Mesendoderm (in vitro differentiated cells): Measurements from ENCODE around the gene ACOXL.

Source experiments
- DNase-seq: peaks from one replicate; pipeline ENCODE4 v3.0.0; 2013
- H2AK5ac ChIP-seq: 2 replicates; pipeline ENCODE4 v1.6.1; 2013; ENCODE audit warnings: low read length, inconsistent platforms
- H2BK120ac ChIP-seq: 2 replicates; pipeline ENCODE4 v1.6.1; 2013; ENCODE audit warnings: low read depth, mild to moderate bottlenecking, low read length, moderate library complexity, mixed read lengths
- H2BK15ac ChIP-seq: replicated peaks from 2 replicates; pipeline ENCODE4 v1.6.1; 2013; ENCODE audit warnings: low read depth, mild to moderate bottlenecking, moderate library complexity
- H2BK5ac ChIP-seq: 2 replicates; pipeline ENCODE4 v1.6.1; 2013; ENCODE audit warnings: low read length, inconsistent platforms
- H3K18ac ChIP-seq: 2 replicates; pipeline ENCODE4 v1.6.1; 2013; ENCODE audit warnings: mild to moderate bottlenecking, low read length, mixed read lengths
- H3K23ac ChIP-seq: one replicate; pipeline ENCODE4 v1.6.1; 2013; ENCODE audit warnings: low read length
- H3K27ac ChIP-seq: 2 replicates; pipeline ENCODE4 v1.5.1; 2013; ENCODE audit warnings: low read depth, mild to moderate bottlenecking, inconsistent platforms, low read length, moderate library complexity
- H3K27me3 ChIP-seq: 2 replicates; pipeline ENCODE4 v1.6.1; 2013; ENCODE audit warnings: low read length, control low read depth, mild to moderate bottlenecking, inconsistent platforms; ENCODE audit not compliant: insufficient read depth, poor library complexity
- H3K36me3 ChIP-seq: 2 replicates; pipeline ENCODE4 v1.6.1; 2013; ENCODE audit warnings: low read length, inconsistent platforms; ENCODE audit not compliant: control insufficient read depth, insufficient read depth
- H3K4ac ChIP-seq: one replicate; pipeline ENCODE4 v1.6.1; 2013; ENCODE audit warnings: low read depth, mild to moderate bottlenecking, low read length, moderate library complexity
- H3K4me1 ChIP-seq: 2 replicates; pipeline ENCODE4 v1.6.1; 2013; ENCODE audit warnings: low read depth, low read length, inconsistent platforms; ENCODE audit not compliant: control insufficient read depth
- H3K4me2 ChIP-seq: 2 replicates; pipeline ENCODE4 v1.6.1; 2013; ENCODE audit warnings: low read length
- H3K4me3 ChIP-seq: 2 replicates; pipeline ENCODE4 v1.5.1; 2013; ENCODE audit warnings: mild to moderate bottlenecking, low read length
- H3K56ac ChIP-seq: one replicate; pipeline ENCODE4 v1.6.1; 2013; ENCODE audit warnings: low read length
- H3K79me1 ChIP-seq: 2 replicates; pipeline ENCODE4 v1.6.1; 2013; ENCODE audit warnings: low read length, inconsistent platforms
- H3K79me2 ChIP-seq: 2 replicates; pipeline ENCODE4 v1.6.1; 2013; ENCODE audit warnings: mild to moderate bottlenecking, low read length; ENCODE audit not compliant: control insufficient read depth, insufficient read depth
- H3K9ac ChIP-seq: 2 replicates; pipeline ENCODE4 v1.6.1; 2013; ENCODE audit warnings: low read length, inconsistent platforms
- H4K5ac ChIP-seq: one replicate; pipeline ENCODE4 v1.6.1; 2013; ENCODE audit warnings: low read length
- H4K8ac ChIP-seq: one replicate; pipeline ENCODE4 v1.6.1; 2013; ENCODE audit warnings: low read depth, mild to moderate bottlenecking, control low read depth, low read length, moderate library complexity
- WGBS: extraction: QIAGEN DNeasy Blood & Tissue Kit; methylation state at CpG from one replicate; pipeline ENCODE4 v1.1.7; 2013; ENCODE audit warnings: low lambda C conversion rate, missing lambda C conversion rate; ENCODE audit not compliant: insufficient coverage; ENCODE audit errors: extremely low coverage; 5-methylcytosine and 5-hydroxymethylcytosine counted together

Gene ACOXL

DNA sequence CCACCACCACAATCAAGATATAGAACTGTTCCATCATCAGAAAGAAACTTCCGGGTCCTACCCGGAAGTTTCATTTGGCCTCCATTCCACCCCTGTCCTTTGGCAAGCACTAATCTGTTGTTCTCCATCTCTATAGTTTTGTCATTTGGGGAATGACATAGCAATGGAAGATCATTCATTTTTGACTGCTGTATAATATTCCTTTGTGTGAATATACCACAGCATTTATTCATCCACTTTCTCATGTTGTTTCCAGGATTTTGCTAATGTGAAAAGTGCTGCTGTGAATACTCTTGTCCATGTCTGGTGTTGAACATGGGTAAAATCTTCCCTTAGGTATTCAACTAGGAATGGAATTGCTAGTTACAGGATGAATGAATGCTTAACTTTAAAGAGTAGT is 53.1 kb downstream of the ACOXL start:
- Histone ChIP-seq H2AK5ac (no peak overlapping the region), H3K4me2 (no peak overlapping the region), H2BK15ac (no peak overlapping the region), H3K4ac (no peak overlapping the region), H4K8ac (no peak overlapping the region), H3K27ac (no peak overlapping the region), H3K79me2 (no peaks in the 10 kb centered on the region), H3K36me3 (no peaks in the 10 kb centered on the region), H3K23ac (no peak overlapping the region), H2BK120ac (no peak overlapping the region), H3K27me3 (no peaks in the 10 kb centered on the region), H3K4me1 (no peaks in the 10 kb centered on the region), H2BK5ac (no peak overlapping the region), H3K9ac (no peak overlapping the region), H3K18ac (no peak overlapping the region), H4K5ac (no peak overlapping the region), H3K79me1 (no peaks in the 10 kb centered on the region), H3K4me3 (no peak overlapping the region), H3K56ac (no peak overlapping the region)
- no peak for DNase-seq
- WGBS = no CpG with 5 or more reads among the region's 2 CpGs

DNA sequence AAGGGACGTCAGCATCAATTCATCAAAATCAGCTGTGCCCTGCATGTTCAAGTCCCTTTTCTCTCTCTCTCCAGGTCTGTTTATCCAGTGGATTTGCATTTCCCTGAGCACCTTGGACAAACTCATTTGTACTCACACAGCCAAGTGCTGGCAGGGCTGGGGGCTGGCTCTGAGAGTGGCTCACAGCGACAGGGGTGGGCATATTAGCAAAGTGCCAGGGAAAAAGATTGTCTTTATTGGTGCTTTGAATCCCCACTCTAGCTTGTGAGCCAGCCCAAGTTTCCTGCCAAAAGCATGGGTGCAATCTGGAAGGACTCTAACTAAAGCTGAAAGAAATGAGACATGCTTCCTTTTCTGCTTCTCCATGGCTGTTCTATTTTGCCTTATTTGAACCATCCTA is 56.6 kb downstream of the ACOXL start:
- H2BK5ac ChIP-seq = no peak overlapping the region
- H3K23ac ChIP-seq = no peak overlapping the region
- no peak overlapping the region for H2BK15ac ChIP-seq
- H3K9ac ChIP-seq = no peak overlapping the region
- no peaks in the 10 kb centered on the region for H3K36me3 ChIP-seq
- H3K18ac ChIP-seq = no peak overlapping the region
- no peaks in the 10 kb centered on the region for H3K79me2 ChIP-seq
- H3K79me1 ChIP-seq = no peaks in the 10 kb centered on the region
- H3K27ac ChIP-seq = no peak overlapping the region
- no CpG with 5 or more reads among the region's 2 CpGs for WGBS
- no peak overlapping the region for H4K5ac ChIP-seq
- H2BK120ac ChIP-seq = no peak overlapping the region
- no peak overlapping the region for H3K4me3 ChIP-seq
- H3K27me3 ChIP-seq = no peaks in the 10 kb centered on the region
- no peak for DNase-seq
- H4K8ac ChIP-seq = no peak overlapping the region
- no peak overlapping the region for H3K56ac ChIP-seq
- H3K4me2 ChIP-seq = no peak overlapping the region
- no peak overlapping the region for H2AK5ac ChIP-seq
- H3K4ac ChIP-seq = no peak overlapping the region
- no peaks in the 10 kb centered on the region for H3K4me1 ChIP-seq

DNA sequence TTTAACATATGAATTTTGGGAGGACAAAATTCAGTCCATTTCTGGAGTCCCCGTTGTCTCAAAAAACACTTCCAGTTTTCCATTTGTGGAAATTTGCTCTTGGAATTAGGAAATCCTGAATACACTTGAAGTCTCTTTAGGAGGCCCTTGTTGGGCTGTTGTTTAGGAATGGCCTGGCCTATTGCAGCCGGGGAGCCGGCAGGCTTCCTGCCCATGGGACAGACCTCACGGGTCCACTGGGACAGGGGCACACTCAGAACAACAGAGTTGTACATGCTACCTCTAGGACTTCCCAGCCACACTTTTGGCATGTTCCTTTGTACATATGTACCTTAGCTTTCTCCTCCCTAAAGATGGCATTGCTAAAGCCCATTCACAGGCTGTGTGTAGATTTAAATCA is 57.3 kb downstream of the ACOXL start:
- no CpG with 5 or more reads among the region's 4 CpGs for WGBS
- Histone ChIP-seq H3K27ac (no peak overlapping the region), H4K8ac (no peak overlapping the region)

DNA sequence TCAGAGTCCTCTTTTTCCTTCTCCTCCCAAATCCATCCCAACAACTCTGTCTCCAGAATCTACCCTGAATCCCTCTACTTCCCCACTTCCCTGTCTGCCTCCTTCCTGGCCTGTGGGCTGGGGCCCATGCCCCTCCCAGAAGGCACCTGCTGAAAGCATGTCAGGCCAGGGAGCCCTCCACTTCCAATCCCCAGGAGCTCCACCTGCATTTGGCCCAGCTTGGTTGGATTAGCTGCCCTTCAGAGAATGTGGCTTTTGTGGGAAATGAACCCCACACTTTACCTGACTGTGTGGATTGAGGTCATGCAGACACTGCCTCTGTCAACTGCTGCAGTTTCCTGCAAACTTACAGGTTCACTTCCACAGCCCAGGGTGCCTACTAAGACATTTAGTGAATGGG is 58.5 kb downstream of the ACOXL start:
- DNase-seq = no peak
- H3K27me3 ChIP-seq = no peaks in the 10 kb centered on the region
- H3K4me2 ChIP-seq = no peak overlapping the region

More for the DNA sequence above, 57.3 kb downstream of the ACOXL start:
- H3K27me3 ChIP-seq = no peaks in the 10 kb centered on the region
- H3K56ac ChIP-seq = no peak overlapping the region
- H3K4me3 ChIP-seq = no peak overlapping the region
- no peak overlapping the region for H3K18ac ChIP-seq
- H2BK5ac ChIP-seq = no peak overlapping the region
- H3K79me1 ChIP-seq = no peaks in the 10 kb centered on the region
- no peak overlapping the region for H2AK5ac ChIP-seq
- no peak overlapping the region for H3K4me2 ChIP-seq
- no peak overlapping the region for H3K9ac ChIP-seq
- H3K36me3 ChIP-seq = no peaks in the 10 kb centered on the region
- no peak for DNase-seq
- no peaks in the 10 kb centered on the region for H3K4me1 ChIP-seq
- no peak overlapping the region for H4K5ac ChIP-seq
- no peak overlapping the region for H3K23ac ChIP-seq
- H3K4ac ChIP-seq = no peak overlapping the region
- no peak overlapping the region for H2BK120ac ChIP-seq
- H3K79me2 ChIP-seq = no peaks in the 10 kb centered on the region
- no peak overlapping the region for H2BK15ac ChIP-seq

DNA sequence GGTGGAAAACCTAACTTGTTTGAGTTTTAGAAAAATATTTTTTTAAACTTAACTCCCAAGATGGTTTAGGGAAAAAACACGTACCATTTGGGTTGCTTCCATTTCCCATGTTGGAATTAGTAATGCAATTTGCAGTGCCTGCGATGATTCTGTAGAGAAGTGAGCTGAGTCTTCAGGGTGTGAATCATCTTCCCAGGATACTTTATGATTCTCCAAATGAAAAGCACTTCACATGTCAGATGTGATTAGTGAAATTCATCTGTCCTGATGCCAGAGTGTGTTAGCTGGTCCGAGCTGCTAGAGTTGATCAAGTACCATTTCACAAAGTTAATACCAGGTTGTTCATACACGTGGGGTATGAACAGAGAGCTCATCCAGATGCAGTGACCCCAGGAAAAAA is 59.1 kb downstream of the ACOXL start:
- no peaks in the 10 kb centered on the region for H3K36me3 ChIP-seq
- no peaks in the 10 kb centered on the region for H3K79me2 ChIP-seq
- H3K4me3 ChIP-seq = no peak overlapping the region
- DNase-seq = no peak
- no peaks in the 10 kb centered on the region for H3K4me1 ChIP-seq
- no peak overlapping the region for H2BK5ac ChIP-seq
- H3K79me1 ChIP-seq = no peaks in the 10 kb centered on the region
- no peak overlapping the region for H4K5ac ChIP-seq
- no peak overlapping the region for H3K4me2 ChIP-seq
- no peak overlapping the region for H2BK120ac ChIP-seq
- no peak overlapping the region for H3K9ac ChIP-seq
- H3K4ac ChIP-seq = no peak overlapping the region
- H3K18ac ChIP-seq = no peak overlapping the region
- H3K27ac ChIP-seq = no peak overlapping the region
- no peak overlapping the region for H2BK15ac ChIP-seq
- no peak overlapping the region for H2AK5ac ChIP-seq
- no peaks in the 10 kb centered on the region for H3K27me3 ChIP-seq
- no peak overlapping the region for H3K56ac ChIP-seq
- no peak overlapping the region for H3K23ac ChIP-seq
- H4K8ac ChIP-seq = no peak overlapping the region
- no CpG with 5 or more reads among the region's 4 CpGs for WGBS

More for the DNA sequence above, 58.5 kb downstream of the ACOXL start:
- no peak overlapping the region for H3K9ac ChIP-seq
- no peaks in the 10 kb centered on the region for H3K79me1 ChIP-seq
- no peak overlapping the region for H2BK5ac ChIP-seq
- no peaks in the 10 kb centered on the region for H3K4me1 ChIP-seq
- no peaks in the 10 kb centered on the region for H3K36me3 ChIP-seq
- no peak overlapping the region for H2BK120ac ChIP-seq
- no peak overlapping the region for H3K27ac ChIP-seq
- H2AK5ac ChIP-seq = no peak overlapping the region
- H2BK15ac ChIP-seq = no peak overlapping the region
- no peak overlapping the region for H3K56ac ChIP-seq
- H3K23ac ChIP-seq = no peak overlapping the region
- H3K4ac ChIP-seq = no peak overlapping the region
- no peak overlapping the region for H3K4me3 ChIP-seq
- H4K5ac ChIP-seq = no peak overlapping the region
- no peaks in the 10 kb centered on the region for H3K79me2 ChIP-seq
- no peak overlapping the region for H4K8ac ChIP-seq
- no peak overlapping the region for H3K18ac ChIP-seq

DNA sequence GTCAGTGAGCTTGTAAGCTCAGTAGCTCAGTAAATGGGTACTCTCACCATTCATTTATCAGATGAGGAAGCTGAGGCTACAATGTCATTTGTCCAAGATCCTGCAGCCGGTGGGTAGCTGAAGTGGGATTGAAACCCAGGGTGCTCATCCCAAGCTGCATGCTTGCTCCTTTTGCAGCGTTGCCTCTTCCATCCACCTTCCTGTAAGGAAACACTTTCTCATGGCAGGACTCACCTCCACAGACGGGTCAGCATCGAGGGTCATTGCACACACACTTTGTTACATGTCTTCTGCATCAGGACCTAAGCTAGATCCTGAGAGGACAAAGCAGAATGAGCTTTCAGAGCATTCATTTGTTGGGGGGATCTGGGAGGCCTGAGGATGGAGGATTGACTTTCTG is 60.7 kb downstream of the ACOXL start:
- no peaks in the 10 kb centered on the region for H3K79me2 ChIP-seq
- DNase-seq = peak; percentile 36
- H3K4me2 ChIP-seq = no peak overlapping the region
- H3K79me1 ChIP-seq = no peaks in the 10 kb centered on the region
- H4K5ac ChIP-seq = no peak overlapping the region
- no peak overlapping the region for H3K27ac ChIP-seq
- H2BK15ac ChIP-seq = no peak overlapping the region
- no peak overlapping the region for H4K8ac ChIP-seq
- no peaks in the 10 kb centered on the region for H3K4me1 ChIP-seq
- no peaks in the 10 kb centered on the region for H3K36me3 ChIP-seq
- no peaks in the 10 kb centered on the region for H3K27me3 ChIP-seq
- no peak overlapping the region for H3K9ac ChIP-seq
- H3K23ac ChIP-seq = no peak overlapping the region
- H3K18ac ChIP-seq = no peak overlapping the region
- no peak overlapping the region for H3K56ac ChIP-seq
- H2AK5ac ChIP-seq = no peak overlapping the region
- WGBS = no CpG with 5 or more reads among the region's 4 CpGs
- no peak overlapping the region for H2BK5ac ChIP-seq
- no peak overlapping the region for H3K4ac ChIP-seq
- H2BK120ac ChIP-seq = no peak overlapping the region
- H3K4me3 ChIP-seq = no peak overlapping the region
